ENCODE measurements around the gene PARD3B. TPM values are rescaled to one million over a fixed set of nuclear protein-coding genes. Genes with fewer than 3 reads are reported as not detected.

Gene PARD3B
- total and polyA plus RNA-seq, 2 experiments from 2014 or later, result 3.5 to 4.4 TPM

GRCh38 chr2:204900910-204901309, 355.6 kb downstream of the PARD3B start:
- Mint-ChIP-seq H3K4me3 (no peak overlapping the region), H3K27me3 (ENCODE audit: insufficient read depth, low read depth, poor library complexity) (peaks cover 2% of the 10 kb centered on the region), H3K9me3 (peaks cover 9% of the 10 kb centered on the region; the same call in 2 of the 3 replicates), H3K4me1 (no peaks in the 10 kb centered on the region), H3K36me3 (ENCODE audit: low read depth) (peaks cover 2% of the 10 kb centered on the region; the same call in 1 of the 3 replicates), H3K27ac (no peak overlapping the region)
- Histone ChIP-seq H3K4me2 (no peak overlapping the region), H4K20me1 (replicated peaks; ENCODE audit: insufficient read depth) (no peaks in the 10 kb centered on the region), H3K4me3 (no peak overlapping the region), H3K9me2 (ENCODE audit: insufficient read depth) (no peaks in the 10 kb centered on the region), H3K27ac (ENCODE audit: low read depth) (no peak overlapping the region), H2AFZ (no peak overlapping the region), H3K79me2 (replicated peaks; ENCODE audit: insufficient read depth) (no peaks in the 10 kb centered on the region), H3K36me3 (ENCODE audit: insufficient read depth) (no peaks in the 10 kb centered on the region), H3F3A (replicated peaks; ENCODE audit: low read depth) (no peaks in the 10 kb centered on the region), H3K27me3 (ENCODE audit: insufficient read depth) (no peaks in the 10 kb centered on the region), H3K4me1 (ENCODE audit: insufficient read depth) (no peaks in the 10 kb centered on the region)
- TF ChIP-seq POLR2AphosphoS5 (IDR thresholded peaks at IDR 0.05; ENCODE audit: low read depth) (no peak), ZNF114 (CRISPR knock-in tag; IDR thresholded peaks at IDR 0.05) (no peak), NANOG (IDR thresholded peaks at IDR 0.05; ENCODE audit: borderline replicate concordance) (no peak), ZNF331 (CRISPR knock-in tag; IDR thresholded peaks at IDR 0.05; ENCODE audit: low read depth) (no peak), CREB1 (CRISPR knock-in tag; IDR thresholded peaks at IDR 0.05; ENCODE audit: low read depth) (no peak), ETS1 (IDR thresholded peaks at IDR 0.05) (no peak), STAT1 (IDR thresholded peaks at IDR 0.05; ENCODE audit: unreplicated experiment) (no peak), ZNF462 (CRISPR knock-in tag; IDR thresholded peaks at IDR 0.05) (no peak), EZH2phosphoT487 (IDR thresholded peaks at IDR 0.05; ENCODE audit: unreplicated experiment) (no peak), CTCF (conservative IDR thresholded peaks at IDR 0.05; ENCODE audit: low read depth in 2 of 2) (no peak)
- DNase-seq (ENCODE audit: low spot score) (no peak), ATAC-seq (no peak)
